IMR-90 (cell line): Measurements from ENCODE around the gene C2orf69.

ENCODE experiments used
- CTCF ChIP-seq: conservative IDR thresholded peaks from 2 replicates; pipeline ENCODE4 v1.5.1; 2012; ENCODE audit warnings: mild to moderate bottlenecking, low read depth, low read length, improper control_type of control experiment
- FOS ChIP-seq: fragments of 150-350 bp; IDR thresholded peaks from 2 replicates; pipeline ENCODE4 v1.6.1; 2016; ENCODE audit warnings: low read depth, low read length
- MAFK ChIP-seq: IDR thresholded peaks from 2 replicates; pipeline ENCODE4 v1.6.1; 2012; ENCODE audit warnings: low read depth, low read length, improper control_type of control experiment
- MAZ ChIP-seq: IDR thresholded peaks from 2 replicates; pipeline ENCODE4 v1.6.1; 2012; ENCODE audit warnings: low read depth, mild to moderate bottlenecking, low read length, improper control_type of control experiment, moderate library complexity, borderline replicate concordance
- MXI1 ChIP-seq: IDR thresholded peaks from 2 replicates; pipeline ENCODE4 v1.6.1; 2012; ENCODE audit warnings: low read depth, mild to moderate bottlenecking, low read length, moderate library complexity, borderline replicate concordance
- NFE2L2 ChIP-seq: fragments of 150-350 bp; IDR thresholded peaks from 2 replicates; pipeline ENCODE4 v1.6.1; 2016; ENCODE audit warnings: low read depth, mild to moderate bottlenecking, low read length
- POLR2A ChIP-seq: IDR thresholded peaks from 2 replicates; pipeline ENCODE4 v1.6.1; 2012; ENCODE audit warnings: mild to moderate bottlenecking, low read depth, low read length
- RAD21 ChIP-seq: IDR thresholded peaks from 2 replicates; pipeline ENCODE4 v1.6.1; 2012; ENCODE audit warnings: low read length, improper control_type of control experiment
- RFX5 ChIP-seq: IDR thresholded peaks from 2 replicates; pipeline ENCODE4 v1.8.0; 2012; ENCODE audit warnings: low read depth, mild to moderate bottlenecking, low read length, moderate library complexity
- SMC3 ChIP-seq: fragments of 150-350 bp; IDR thresholded peaks from 2 replicates; pipeline ENCODE4 v1.6.1; 2016; ENCODE audit warnings: low read depth, mild to moderate bottlenecking, antibody characterized with exemption, low read length, moderate library complexity
- USF2 ChIP-seq: fragments of 150-350 bp; IDR thresholded peaks from 2 replicates; pipeline ENCODE4 v1.6.1; 2017; ENCODE audit warnings: mild to moderate bottlenecking, antibody characterized with exemption, low read length, low read depth

DNA sequence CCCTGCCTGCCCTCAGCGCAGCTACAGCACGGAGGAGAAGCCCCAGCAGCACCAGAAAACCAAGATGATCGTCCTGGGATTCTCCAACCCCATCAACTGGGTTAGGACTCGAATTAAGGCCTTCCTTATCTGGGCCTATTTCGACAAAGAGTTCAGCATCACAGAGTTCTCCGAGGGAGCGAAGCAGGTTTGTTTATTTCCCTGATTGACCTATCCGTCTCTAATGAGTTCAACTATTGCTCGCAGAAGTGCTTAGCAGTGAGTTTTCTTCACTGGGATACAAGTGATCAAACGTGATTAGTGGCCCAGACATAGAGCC, 44.9 kb downstream of the C2orf69 start:
- no peak for TF ChIP-seq RFX5
- TF ChIP-seq MAFK, result no peak
- TF ChIP-seq POLR2A, result no peak
- TF ChIP-seq CTCF, result no peak
- no peak for TF ChIP-seq FOS
- TF ChIP-seq MXI1, result no peak
- TF ChIP-seq RAD21, result no peak
- TF ChIP-seq SMC3, result no peak
- TF ChIP-seq USF2, result no peak
- no peak for TF ChIP-seq MAZ
- no peak for TF ChIP-seq NFE2L2
